ENCODE measurements around the gene LMX1A.

DNA sequence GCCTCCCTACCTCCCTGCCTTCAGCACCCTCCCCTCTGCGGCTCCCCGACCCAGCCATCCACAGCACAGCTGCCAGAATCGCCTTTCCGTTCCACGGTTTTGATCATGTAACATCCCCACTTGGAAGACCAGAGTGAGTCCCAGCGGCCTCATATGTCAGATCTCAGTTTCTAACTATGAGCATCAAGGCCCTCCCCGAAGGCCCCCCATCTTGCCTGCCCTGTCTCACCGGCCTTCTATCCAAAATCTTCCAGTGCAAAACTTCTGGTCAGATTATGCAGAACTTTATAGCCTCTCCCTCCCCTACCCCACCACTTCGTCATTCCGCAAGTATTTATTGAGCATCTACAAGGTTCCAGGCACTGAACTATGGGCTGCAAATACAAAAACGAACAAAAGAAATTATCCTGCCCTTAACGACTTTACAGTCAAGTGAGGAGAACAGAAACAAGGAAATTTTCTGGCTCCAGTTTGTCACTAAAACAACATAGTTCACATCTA lies 20.3 kb upstream of the LMX1A start:
- TF ChIP-seq, protein P1, sequence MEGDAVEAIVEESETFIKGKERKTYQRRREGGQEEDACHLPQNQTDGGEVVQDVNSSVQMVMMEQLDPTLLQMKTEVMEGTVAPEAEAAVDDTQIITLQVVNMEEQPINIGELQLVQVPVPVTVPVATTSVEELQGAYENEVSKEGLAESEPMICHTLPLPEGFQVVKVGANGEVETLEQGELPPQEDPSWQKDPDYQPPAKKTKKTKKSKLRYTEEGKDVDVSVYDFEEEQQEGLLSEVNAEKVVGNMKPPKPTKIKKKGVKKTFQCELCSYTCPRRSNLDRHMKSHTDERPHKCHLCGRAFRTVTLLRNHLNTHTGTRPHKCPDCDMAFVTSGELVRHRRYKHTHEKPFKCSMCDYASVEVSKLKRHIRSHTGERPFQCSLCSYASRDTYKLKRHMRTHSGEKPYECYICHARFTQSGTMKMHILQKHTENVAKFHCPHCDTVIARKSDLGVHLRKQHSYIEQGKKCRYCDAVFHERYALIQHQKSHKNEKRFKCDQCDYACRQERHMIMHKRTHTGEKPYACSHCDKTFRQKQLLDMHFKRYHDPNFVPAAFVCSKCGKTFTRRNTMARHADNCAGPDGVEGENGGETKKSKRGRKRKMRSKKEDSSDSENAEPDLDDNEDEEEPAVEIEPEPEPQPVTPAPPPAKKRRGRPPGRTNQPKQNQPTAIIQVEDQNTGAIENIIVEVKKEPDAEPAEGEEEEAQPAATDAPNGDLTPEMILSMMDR (IDR thresholded peaks at IDR 0.05; ENCODE audit: low read depth, low read length, missing input control), result no peak
- TF ChIP-seq, protein P2, sequence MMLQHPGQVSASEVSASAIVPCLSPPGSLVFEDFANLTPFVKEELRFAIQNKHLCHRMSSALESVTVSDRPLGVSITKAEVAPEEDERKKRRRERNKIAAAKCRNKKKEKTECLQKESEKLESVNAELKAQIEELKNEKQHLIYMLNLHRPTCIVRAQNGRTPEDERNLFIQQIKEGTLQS (IDR thresholded peaks at IDR 0.05), result no peak
- TF ChIP-seq YY1 (IDR thresholded peaks at IDR 0.05), result no peak
- TF ChIP-seq, protein P3, sequence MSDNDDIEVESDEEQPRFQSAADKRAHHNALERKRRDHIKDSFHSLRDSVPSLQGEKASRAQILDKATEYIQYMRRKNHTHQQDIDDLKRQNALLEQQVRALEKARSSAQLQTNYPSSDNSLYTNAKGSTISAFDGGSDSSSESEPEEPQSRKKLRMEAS (IDR thresholded peaks at IDR 0.05), result no peak
- TF ChIP-seq TAF1 (conservative IDR thresholded peaks at IDR 0.05), result no peak
- no peak for TF ChIP-seq JUND (IDR thresholded peaks at IDR 0.05)
- TF ChIP-seq, protein P4, sequence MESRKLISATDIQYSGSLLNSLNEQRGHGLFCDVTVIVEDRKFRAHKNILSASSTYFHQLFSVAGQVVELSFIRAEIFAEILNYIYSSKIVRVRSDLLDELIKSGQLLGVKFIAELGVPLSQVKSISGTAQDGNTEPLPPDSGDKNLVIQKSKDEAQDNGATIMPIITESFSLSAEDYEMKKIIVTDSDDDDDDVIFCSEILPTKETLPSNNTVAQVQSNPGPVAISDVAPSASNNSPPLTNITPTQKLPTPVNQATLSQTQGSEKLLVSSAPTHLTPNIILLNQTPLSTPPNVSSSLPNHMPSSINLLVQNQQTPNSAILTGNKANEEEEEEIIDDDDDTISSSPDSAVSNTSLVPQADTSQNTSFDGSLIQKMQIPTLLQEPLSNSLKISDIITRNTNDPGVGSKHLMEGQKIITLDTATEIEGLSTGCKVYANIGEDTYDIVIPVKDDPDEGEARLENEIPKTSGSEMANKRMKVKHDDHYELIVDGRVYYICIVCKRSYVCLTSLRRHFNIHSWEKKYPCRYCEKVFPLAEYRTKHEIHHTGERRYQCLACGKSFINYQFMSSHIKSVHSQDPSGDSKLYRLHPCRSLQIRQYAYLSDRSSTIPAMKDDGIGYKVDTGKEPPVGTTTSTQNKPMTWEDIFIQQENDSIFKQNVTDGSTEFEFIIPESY (IDR thresholded peaks at IDR 0.05), result no peak
- no peak for TF ChIP-seq FOXA1 (IDR thresholded peaks at IDR 0.05)
- TF ChIP-seq RAD21 (IDR thresholded peaks at IDR 0.05), result no peak
- TF ChIP-seq, protein P5, sequence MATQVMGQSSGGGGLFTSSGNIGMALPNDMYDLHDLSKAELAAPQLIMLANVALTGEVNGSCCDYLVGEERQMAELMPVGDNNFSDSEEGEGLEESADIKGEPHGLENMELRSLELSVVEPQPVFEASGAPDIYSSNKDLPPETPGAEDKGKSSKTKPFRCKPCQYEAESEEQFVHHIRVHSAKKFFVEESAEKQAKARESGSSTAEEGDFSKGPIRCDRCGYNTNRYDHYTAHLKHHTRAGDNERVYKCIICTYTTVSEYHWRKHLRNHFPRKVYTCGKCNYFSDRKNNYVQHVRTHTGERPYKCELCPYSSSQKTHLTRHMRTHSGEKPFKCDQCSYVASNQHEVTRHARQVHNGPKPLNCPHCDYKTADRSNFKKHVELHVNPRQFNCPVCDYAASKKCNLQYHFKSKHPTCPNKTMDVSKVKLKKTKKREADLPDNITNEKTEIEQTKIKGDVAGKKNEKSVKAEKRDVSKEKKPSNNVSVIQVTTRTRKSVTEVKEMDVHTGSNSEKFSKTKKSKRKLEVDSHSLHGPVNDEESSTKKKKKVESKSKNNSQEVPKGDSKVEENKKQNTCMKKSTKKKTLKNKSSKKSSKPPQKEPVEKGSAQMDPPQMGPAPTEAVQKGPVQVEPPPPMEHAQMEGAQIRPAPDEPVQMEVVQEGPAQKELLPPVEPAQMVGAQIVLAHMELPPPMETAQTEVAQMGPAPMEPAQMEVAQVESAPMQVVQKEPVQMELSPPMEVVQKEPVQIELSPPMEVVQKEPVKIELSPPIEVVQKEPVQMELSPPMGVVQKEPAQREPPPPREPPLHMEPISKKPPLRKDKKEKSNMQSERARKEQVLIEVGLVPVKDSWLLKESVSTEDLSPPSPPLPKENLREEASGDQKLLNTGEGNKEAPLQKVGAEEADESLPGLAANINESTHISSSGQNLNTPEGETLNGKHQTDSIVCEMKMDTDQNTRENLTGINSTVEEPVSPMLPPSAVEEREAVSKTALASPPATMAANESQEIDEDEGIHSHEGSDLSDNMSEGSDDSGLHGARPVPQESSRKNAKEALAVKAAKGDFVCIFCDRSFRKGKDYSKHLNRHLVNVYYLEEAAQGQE (IDR thresholded peaks at IDR 0.05), result no peak
- no peak for TF ChIP-seq SP1 (IDR thresholded peaks at IDR 0.05)

Data from liver (tissue), 3 donors.